HG02678 (cell line): ENCODE data around the gene LMF1.

ENCODE experiments used
- ATAC-seq: cut with Tn5 transposase; IDR thresholded peaks from one replicate; pipeline ENCODE4 v1.9.1; 2021; ENCODE audit warnings: mild to moderate bottlenecking, moderate library complexity; ENCODE audit not compliant: unreplicated experiment

Gene LMF1

GRCh38 chr16:931626-932500, 38.9 kb downstream of the LMF1 start:
- no peak for ATAC-seq

GRCh38 chr16:931171-931570, 39.6 kb downstream of the LMF1 start:
- ATAC-seq: no peak

- no peak for ATAC-seq
Observed at GRCh38 chr16:930511-930910, 40.3 kb downstream of the LMF1 start.

- no peak for ATAC-seq
Observed at GRCh38 chr16:930076-930475, 40.7 kb downstream of the LMF1 start.

GRCh38 chr16:929227-930073, 41.3 kb downstream of the LMF1 start:
- ATAC-seq: no peak

DNA sequence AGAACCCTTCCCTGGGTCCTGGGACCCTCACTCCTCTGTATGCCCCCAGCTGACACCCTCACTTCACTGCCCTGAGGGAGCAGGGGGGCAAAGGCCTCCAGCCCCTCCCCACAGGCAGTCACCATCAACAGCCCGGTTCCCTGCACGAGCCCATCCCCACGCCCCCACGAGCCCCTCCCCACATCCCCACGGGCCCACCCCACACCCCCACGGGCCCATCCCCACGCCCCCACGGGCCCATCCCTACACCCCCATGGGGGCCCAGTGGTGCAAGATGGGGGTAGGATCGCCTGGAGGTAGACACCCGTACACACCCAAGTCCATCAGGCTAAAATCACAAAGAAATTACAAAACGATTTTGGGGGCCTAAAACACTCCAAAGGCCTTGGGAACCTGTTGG, 42.3 kb downstream of the LMF1 start:
- no peak for ATAC-seq

- ATAC-seq: no peak
Observed at GRCh38 chr16:927931-928330, 42.9 kb downstream of the LMF1 start.

GRCh38 chr16:927406-927805, 43.4 kb downstream of the LMF1 start:
- no peak for ATAC-seq

- ATAC-seq: no peak
Observed at GRCh38 chr16:926715-927114, 44.1 kb downstream of the LMF1 start.

DNA sequence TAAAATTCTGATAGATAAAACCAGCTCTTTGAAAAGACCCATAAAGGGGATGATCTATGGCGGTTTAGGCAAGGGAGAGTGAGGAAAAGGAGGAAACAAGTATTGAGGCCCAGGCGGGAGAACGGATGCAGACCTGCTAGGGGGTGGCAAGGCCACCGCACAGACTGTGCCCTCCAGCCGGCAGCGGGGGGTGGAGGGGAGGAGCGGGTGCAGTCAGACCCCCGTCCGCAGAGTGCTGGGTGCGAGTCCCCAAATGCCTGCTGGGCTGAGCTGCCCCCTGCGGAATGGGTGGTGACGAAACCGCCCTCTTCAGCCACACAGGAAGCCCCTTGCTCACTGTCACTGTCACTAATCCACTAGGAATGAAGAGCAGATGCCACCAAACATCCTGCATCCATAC, 46.0 kb downstream of the LMF1 start:
- no peak for ATAC-seq

DNA sequence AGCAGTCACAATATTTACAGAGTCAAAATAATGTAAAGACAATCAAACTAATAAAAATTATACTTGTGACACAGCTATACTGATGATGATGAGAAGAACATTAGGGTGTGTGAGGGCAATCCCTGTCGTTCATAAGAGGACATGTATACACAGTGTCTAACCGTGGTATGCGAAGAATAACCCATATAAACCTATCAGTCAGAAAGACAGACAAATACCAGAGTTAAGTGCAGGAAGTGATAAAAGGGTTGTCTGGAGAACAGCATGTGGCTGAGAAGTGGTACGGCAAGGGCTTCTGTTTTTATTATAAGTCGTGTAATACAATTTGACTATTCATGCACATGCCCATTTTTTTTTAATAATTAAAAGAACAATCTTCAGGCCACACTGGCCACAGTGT, 46.7 kb downstream of the LMF1 start:
- ATAC-seq: no peak

DNA sequence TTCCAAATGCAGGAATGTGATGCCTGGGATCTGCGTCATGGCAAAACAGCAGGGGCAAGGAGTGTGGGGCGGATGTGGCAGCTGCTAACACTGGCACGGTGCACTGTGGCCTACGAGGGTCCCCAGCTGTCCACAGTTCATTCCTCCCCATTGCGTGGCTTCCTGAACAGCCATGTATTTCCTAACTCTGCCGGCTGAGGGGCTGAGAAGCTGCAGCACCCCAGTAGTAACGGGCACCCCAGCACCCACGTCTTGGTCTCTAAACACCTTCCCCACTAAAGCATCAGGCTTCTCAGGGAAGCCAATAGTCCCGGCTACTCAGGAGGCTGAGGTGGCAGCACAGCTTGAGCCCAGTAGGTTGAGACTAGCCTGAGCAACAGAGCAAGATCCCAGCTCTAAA, 47.6 kb downstream of the LMF1 start:
- ATAC-seq: no peak

GRCh38 chr16:922051-922450, 48.7 kb downstream of the LMF1 start:
- no peak for ATAC-seq

- no peak for ATAC-seq
Observed at GRCh38 chr16:921321-921905, 49.4 kb downstream of the LMF1 start.

DNA sequence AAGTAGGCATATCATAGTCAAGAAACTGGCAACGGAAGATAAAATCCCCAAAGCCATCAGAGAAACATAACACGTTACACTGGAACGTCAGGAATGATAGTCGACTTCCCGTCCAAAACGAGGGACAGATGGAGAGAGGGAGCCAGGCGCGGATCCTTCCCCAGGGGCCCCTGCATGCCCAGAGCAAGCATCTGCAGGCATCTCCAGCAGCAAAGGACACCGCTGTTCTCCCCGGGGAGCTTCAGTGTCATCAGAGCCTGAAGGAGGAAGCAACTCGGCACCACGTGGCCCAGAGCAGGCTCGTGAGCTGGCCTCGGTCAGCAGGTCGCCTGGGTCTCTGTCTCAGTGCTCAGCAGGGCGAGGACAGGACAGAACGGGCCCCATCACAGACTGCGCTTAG, 50.1 kb downstream of the LMF1 start:
- ATAC-seq: no peak

DNA sequence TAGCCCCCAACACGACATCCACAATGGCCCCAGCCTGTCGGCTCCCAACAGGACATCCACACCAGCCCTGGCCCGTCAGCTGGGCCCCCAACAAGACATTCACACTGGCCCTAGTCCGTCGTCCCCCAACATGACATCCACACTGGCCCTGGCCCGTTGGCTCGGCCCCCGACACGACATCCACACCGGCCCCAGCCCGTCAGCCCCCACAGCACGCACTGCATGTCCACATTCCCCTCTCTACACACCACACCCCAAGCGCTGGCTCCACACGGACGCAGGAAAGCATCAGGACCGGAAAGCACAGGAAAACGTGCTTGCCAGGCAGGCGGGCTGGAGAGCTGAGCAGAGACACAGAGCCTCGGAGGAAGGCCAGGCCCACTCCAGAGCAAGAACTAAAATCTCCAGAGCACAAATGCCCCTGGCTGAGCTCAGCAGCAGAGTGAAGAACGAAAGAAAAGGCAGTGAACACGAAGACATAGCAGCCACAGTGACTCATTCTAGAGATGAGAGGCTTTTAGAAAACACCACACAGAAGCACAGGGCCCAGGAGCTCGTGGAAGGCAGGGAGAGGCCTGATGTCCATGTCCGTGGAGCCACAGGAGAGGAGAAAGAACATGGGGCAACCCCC, 50.6 kb downstream of the LMF1 start:
- no peak for ATAC-seq

GRCh38 chr16:919658-920050, 51.1 kb downstream of the LMF1 start:
- ATAC-seq: no peak

DNA sequence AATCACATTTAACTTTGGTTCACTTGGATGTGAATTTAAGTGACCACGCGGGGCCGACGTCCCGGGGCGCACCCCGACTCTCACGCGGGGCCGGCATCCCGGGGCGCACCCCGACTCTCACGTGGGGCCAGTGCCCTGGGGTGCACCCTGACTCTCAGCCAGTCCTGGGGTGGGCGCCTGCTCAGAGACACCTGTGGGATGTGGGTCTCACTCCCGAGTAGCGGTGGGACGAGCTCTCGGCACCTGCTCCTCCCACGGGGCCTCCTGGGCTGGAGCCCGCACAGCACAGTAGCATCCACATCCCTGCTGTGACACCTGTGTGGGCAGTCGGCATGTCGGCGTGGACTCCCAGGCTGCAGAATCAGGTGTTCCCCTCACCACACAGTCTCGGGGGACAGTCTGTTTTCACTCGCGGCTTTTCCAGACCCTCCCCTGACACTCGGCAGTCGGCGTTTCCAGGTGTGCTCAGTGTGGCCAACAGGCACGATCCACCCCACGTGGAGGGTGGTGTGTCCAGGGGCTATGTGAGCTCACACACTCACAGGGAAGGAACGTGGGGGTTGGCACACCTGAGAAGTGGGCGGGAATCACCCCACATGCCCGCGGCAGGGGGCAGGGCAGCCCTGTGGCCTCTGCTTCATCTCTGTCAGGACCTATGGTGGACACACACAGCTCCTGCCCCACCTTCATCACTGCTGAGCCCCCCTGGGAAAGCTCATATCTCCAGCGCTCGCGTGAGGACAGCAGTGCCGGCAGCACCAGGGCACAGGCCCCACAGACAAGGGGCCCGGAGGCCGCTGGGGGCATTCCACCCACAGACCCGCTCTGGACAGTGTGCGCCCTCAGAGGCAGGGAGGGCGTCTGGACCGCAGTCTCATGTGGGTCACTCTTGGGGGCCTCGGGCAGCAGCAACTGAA, 51.8 kb downstream of the LMF1 start:
- ATAC-seq: no peak

GRCh38 chr16:918068-918467, 52.7 kb downstream of the LMF1 start:
- ATAC-seq: no peak

- no peak for ATAC-seq
Observed at GRCh38 chr16:917591-918061, 53.2 kb downstream of the LMF1 start.
